Thyroid gland (tissue), 4 donors: ENCODE data around the gene BTNL3. TPM values are rescaled to one million over a fixed set of nuclear protein-coding genes. Genes with fewer than 3 reads are reported as not detected.

Source experiments
- DNase-seq, 2 donors: peaks; one replicate each; pipeline ENCODE4 v3.0.0-alpha.2; 2019
- H3K27ac ChIP-seq, 3 donors: fragments of 200-600 bp; sonication (generic); 1 replicate in 2 of 3; 2 replicates in 1 of 3; pipeline ENCODE4 v1.5.1; 2016 to 2019; ENCODE audit warnings: mild to moderate bottlenecking in 1 of 3, moderate library complexity in 1 of 3
- H3K27me3 ChIP-seq: fragments of 200-600 bp; sonication (generic); one replicate; pipeline ENCODE4 v1.5.1; 2019
- H3K36me3 ChIP-seq, 2 donors: fragments of 200-600 bp; sonication (generic); one replicate each; pipeline ENCODE4 v1.5.1; 2016 to 2019
- H3K4me1 ChIP-seq, 2 donors: fragments of 200-600 bp; sonication (generic); one replicate each; pipeline ENCODE4 v1.5.1; 2017 to 2019
- H3K4me3 ChIP-seq, 3 donors: fragments of 200-600 bp; sonication (generic); replicated peaks in 1 of 3; 1 replicate in 2 of 3; 2 replicates in 1 of 3; pipeline ENCODE4 v1.5.1; 2016; ENCODE audit warnings: mild to moderate bottlenecking in 1 of 3
- H3K9me3 ChIP-seq: fragments of 200-600 bp; sonication (generic); one replicate; pipeline ENCODE4 v1.5.1; 2017
- CTCF ChIP-seq, 6 experiments: fragments of 200-600 bp in 3 of 6; fragments of 450-650 bp in 3 of 6; sonication (generic) in 3 of 6; IDR thresholded peaks; one replicate each; pipeline ENCODE4 v1.5.1; 2016 to 2019; ENCODE audit warnings: antibody characterized with exemption in 6 of 6, mild to moderate bottlenecking in 2 of 6, inconsistent platforms in 1 of 6, moderate library complexity in 1 of 6
- POLR2A ChIP-seq, 2 donors: fragments of 450-650 bp; IDR thresholded peaks; one replicate each; pipeline ENCODE4 v1.6.1; 2017; ENCODE audit warnings: antibody characterized with exemption in 2 of 2, mild to moderate bottlenecking in 2 of 2, moderate library complexity in 1 of 2
- WGBS, 2 donors: methylation state at CpG; one replicate each; pipeline ENCODE4 v1.1.5; 2017; 5-methylcytosine and 5-hydroxymethylcytosine counted together
- intact Hi-C: fragments of 100-400 bp; cut with DNase I; formaldehyde crosslinking; loops from one replicate; pipeline ENCODE4 v1.15.1; 2023
- total RNA-seq, 4 donors: library from RNA; depleted of rRNA; stranded (reverse); fragments of >200 nt; gene quantifications; one replicate each; pipeline ENCODE4 v1.2.3, GENCODE V29; 2016

Gene BTNL3
- total RNA-seq, 4 donors from 2014 or later, result 0.50 TPM; not detected in 3

DNA sequence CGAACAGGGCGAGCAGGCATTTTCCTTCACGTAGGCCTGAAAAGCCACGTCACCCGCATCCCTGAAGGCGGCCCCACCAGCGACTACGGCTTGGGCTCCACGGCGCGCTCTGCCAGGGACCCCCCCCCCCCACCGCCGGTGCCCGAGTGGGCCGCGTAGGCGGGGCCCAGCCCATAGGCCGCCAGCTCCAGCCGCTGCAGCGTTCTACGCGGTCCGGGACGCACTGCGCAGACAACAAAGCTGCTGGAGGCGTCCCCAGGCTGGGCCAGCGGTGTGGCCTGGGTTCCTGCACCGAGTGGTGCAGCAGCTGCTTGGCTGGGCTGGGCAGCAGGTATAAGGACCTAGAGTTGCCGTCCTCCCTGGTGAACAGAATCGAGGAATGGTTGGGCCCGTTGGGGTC is 18.3 kb upstream of the BTNL3 start:
- WGBS, 2 donors, result 96 to 100% methylated on average over 6 to 13 of the region's 31 CpGs
- intact Hi-C loops, result no loop called here
- Histone ChIP-seq H3K27ac (no peak overlapping the region), H3K36me3 (no peaks in the 10 kb centered on the region), H3K9me3 (no peaks in the 10 kb centered on the region), H3K4me3 (no peak overlapping the region), H3K4me1 (no peaks in the 10 kb centered on the region), H3K27me3 (no peaks in the 10 kb centered on the region)
- TF ChIP-seq CTCF (IDR thresholded peaks at IDR 0.05) (no peak), POLR2A (IDR thresholded peaks at IDR 0.05) (no peak)
- DNase-seq, result no peak

DNA sequence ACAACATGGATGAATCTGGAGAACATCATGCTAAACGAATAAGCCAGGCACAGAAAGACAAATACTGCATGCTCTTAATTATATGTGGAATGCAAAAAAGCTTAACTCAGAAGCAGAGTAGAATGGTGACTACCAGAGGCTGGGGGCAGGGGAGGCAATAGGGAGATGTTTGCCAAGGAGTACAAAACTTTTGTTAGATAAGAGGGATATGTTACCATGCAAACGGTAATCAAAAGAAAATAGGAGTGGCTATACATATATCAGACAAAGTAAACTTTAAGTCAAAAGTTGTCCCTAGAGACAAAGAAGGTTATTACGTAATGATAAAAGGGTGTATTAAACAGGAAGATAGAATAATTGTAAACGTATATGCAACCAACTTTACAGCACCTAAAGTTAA is 17.8 kb upstream of the BTNL3 start:
- TF ChIP-seq CTCF (IDR thresholded peaks at IDR 0.05), result no peak
- no peak for TF ChIP-seq POLR2A (IDR thresholded peaks at IDR 0.05)
- Histone ChIP-seq H3K9me3 (no peaks in the 10 kb centered on the region), H3K36me3 (no peaks in the 10 kb centered on the region), H3K4me3 (no peak overlapping the region), H3K4me1 (no peaks in the 10 kb centered on the region), H3K27me3 (no peaks in the 10 kb centered on the region), H3K27ac (no peak overlapping the region)
- DNase-seq, result no peak
- intact Hi-C loops, result no loop called here
- WGBS, 2 donors, result 78 to 83% methylated on average over 4 of the region's 4 CpGs

- 84 to 96% methylated on average over 2 of the region's 2 CpGs for WGBS, 2 donors
These were observed 13.9 kb upstream of the BTNL3 start for GRCh38 chr5:180974612-180975315.

GRCh38 chr5:180975338-180975737 is 13.3 kb upstream of the BTNL3 start:
- Histone ChIP-seq H3K27ac (no peak overlapping the region), H3K4me3 (no peak overlapping the region), H3K4me1 (no peaks in the 10 kb centered on the region), H3K9me3 (no peaks in the 10 kb centered on the region), H3K36me3 (no peaks in the 10 kb centered on the region), H3K27me3 (no peaks in the 10 kb centered on the region)
- intact Hi-C loops, result no loop called here
- no peak for DNase-seq
- TF ChIP-seq POLR2A (IDR thresholded peaks at IDR 0.05) (no peak), CTCF (IDR thresholded peaks at IDR 0.05) (no peak)
- 82 to 86% methylated on average over 1 of the region's 2 CpGs for WGBS, 2 donors

More at GRCh38 chr5:180974612-180975315, 13.9 kb upstream of the BTNL3 start:
- H3K27me3 ChIP-seq, result no peaks in the 10 kb centered on the region
- DNase-seq, result no peak
- no peaks in the 10 kb centered on the region for H3K4me1 ChIP-seq
- TF ChIP-seq POLR2A (IDR thresholded peaks at IDR 0.05) (no peak), CTCF (IDR thresholded peaks at IDR 0.05) (no peak)
- H3K9me3 ChIP-seq, result no peaks in the 10 kb centered on the region
- intact Hi-C loops, result no loop called here
- no peak overlapping the region for H3K27ac ChIP-seq
- H3K4me3 ChIP-seq, result no peak overlapping the region
- no peaks in the 10 kb centered on the region for H3K36me3 ChIP-seq

DNA sequence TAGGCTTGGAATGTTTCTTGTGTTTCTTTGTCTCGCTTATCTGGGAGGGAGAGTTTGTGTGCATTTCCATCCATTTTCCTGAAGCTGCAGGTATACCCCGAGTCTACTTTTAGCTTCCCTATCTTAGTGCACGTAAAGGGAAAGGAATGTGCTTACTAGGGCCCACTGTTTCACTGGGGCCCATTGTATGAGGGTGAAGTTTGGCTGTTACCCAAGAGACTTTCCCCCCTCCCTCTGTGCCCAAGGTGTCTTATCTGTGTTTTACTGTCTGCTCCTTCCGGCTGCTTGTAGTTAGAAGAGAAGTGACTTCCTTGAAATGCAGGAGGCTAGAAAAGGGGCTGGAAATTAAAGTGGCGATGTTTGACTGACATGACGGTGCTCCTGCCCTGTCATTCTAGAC is 12.1 kb upstream of the BTNL3 start:
- WGBS, 2 donors, result 83 to 90% methylated on average over 6 of the region's 6 CpGs
- Histone ChIP-seq H3K4me1 (no peaks in the 10 kb centered on the region), H3K9me3 (no peaks in the 10 kb centered on the region), H3K36me3 (no peaks in the 10 kb centered on the region), H3K4me3 (no peak overlapping the region), H3K27me3 (no peaks in the 10 kb centered on the region), H3K27ac (no peak overlapping the region)
- DNase-seq, result no peak
- TF ChIP-seq POLR2A (IDR thresholded peaks at IDR 0.05) (no peak), CTCF (IDR thresholded peaks at IDR 0.05) (no peak)
- intact Hi-C loops, result no loop called here
